Measurements from ENCODE around the gene ALG8. TPM values are rescaled to one million over a fixed set of nuclear protein-coding genes. Genes with fewer than 3 reads are reported as not detected.

Gene ALG8
- total and polyA plus RNA-seq, 2 of the 8 experiments (the other 6 are each of a cell fraction or from before 2014, with no cell fraction given) = 66.7 to 84.3 TPM

DNA sequence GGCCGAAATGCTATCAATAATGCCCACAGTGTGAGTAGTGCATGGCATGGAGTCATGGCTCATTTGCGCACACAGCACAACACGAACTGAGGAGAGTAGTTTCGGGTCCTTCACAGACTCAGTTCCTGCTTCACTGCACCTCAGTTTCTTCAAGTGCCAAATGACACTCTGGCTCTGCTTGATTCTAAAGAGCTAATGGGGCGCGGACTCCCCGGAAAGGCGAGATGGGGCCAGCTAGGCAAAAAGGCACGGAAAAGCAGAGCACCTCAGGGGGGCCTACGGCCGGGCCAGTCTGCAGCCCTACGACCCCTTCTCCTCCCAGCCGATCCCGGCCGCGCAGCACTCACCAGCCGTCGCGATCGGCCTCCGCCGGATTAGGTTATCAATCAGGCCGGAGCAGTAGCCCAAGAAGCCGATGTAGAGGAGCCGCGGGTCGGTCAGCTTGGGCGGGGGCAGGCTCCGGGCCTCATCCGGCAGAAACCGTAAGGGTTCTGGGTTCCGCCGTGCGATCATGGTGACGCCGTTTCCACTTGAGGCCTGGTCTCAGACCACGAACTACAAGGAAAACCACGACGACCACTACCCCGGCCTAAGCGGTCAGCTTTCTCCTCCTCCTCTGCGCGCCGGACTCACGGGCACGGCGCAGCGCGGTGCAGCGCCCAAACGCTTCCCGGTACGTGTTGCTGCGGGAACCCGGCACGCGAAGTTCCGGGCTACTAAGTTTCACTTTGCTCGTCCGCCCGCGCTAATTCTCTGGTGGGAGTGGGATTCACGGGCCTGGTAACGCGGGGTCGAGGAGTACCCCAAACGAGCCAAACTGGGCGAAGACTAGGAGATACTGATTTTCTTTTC is 60.0 kb downstream of the ALG8 start, which contains the start of gene NDUFC2:
Gene NDUFC2 (minus strand): TSS at position 631 of the 852 bp plus-strand sequence. CDS start 118 bp downstream, at position 513.
- H2AK5ac ChIP-seq (ENCODE audit: low read depth, low read length) = no peak within 1 kb of the TSS; the same call in 1 of the 2 replicates
- peak within 1 kb of the TSS; percentile 54 for H4K5ac ChIP-seq (ENCODE audit: insufficient read length, low read depth, low read length)
- H3K23ac ChIP-seq (ENCODE audit: insufficient read length) = no peak within 1 kb of the TSS
- H3K27me3 ChIP-seq (replicated peaks in 1 of 4; ENCODE audit: control insufficient read depth in 3 of 4, extremely low read depth in 1 of 4, insufficient read depth in 3 of 4, low read length in 3 of 4) = no peaks in the 10 kb centered on the region
- ChIA-PET POLR2A (ENCODE audit: partially characterized antibody) (interaction anchor here (0.7 to 3.6 kb wide), 17 partner anchors 9 to 92 kb away, joined by 3 to 18 read pairs (median 4); partner anchors contain the start of gene ALG8), CTCF (ENCODE audit: partially characterized antibody) (interaction anchor here (0.7 to 2.1 kb wide), 5 partner anchors 10 to 53 kb away, joined by 3 to 5 read pairs (median 3); no protein-coding TSS in a partner anchor)
- 2% methylated on average over 62 of the region's 68 CpGs; no CpG with 5 or more reads in 1 of the 2 experiments for WGBS, 2 experiments (ENCODE audit: extremely low coverage in 1 of 2, insufficient coverage in 1 of 2, insufficient read length in 1 of 2, insufficient replicate concordance in 2 of 2, low coverage in 1 of 2, low lambda C conversion rate in 2 of 2, missing lambda C conversion rate in 1 of 2)
- peak within 1 kb of the TSS; percentile 70 to 99 for H3K4me2 ChIP-seq (ENCODE audit: insufficient read depth in 1 of 2, low read depth in 2 of 2, low read length in 2 of 2)
- H2BK120ac ChIP-seq (replicated peaks; ENCODE audit: low read depth, low read length) = peak within 1 kb of the TSS; percentile 61
- H3K14ac ChIP-seq (ENCODE audit: insufficient read length) = no peak within 1 kb of the TSS
- H3K27ac ChIP-seq (ENCODE audit: low read depth, low read length) = peak within 1 kb of the TSS; percentile 82
- H4K20me1 ChIP-seq (replicated peaks in 1 of 2; ENCODE audit: control insufficient read depth in 1 of 2, insufficient read depth in 2 of 2, low read length in 2 of 2) = peaks cover 3 to 11% of the 10 kb centered on the region in 2 experiments
- no peaks in the 10 kb centered on the region for H3K9me3 ChIP-seq (ENCODE audit: insufficient read depth in 2 of 2, low read depth in 1 of 2, low read length in 1 of 2)
- H3K9ac ChIP-seq (replicated peaks in 1 of 4; ENCODE audit: extremely low read depth in 1 of 4, low read depth in 3 of 4, low read length in 3 of 4) = peak within 1 kb of the TSS; percentile 70 to 91 (median 86)
- peaks cover 23% of the 10 kb centered on the region for H3K79me1 ChIP-seq (ENCODE audit: low read depth, low read length)
- H3K79me2 ChIP-seq (ENCODE audit: control insufficient read depth in 1 of 2, insufficient read depth in 2 of 2, low read length in 2 of 2) = peaks cover 20 to 47% of the 10 kb centered on the region in 2 experiments
- 0 out of 2 replicates have a peak within 1 kb of the TSS, but pooled peaks have one; percentile 16 for H2BK15ac ChIP-seq (ENCODE audit: low read length)
- peak within 1 kb of the TSS; percentile 84 to 96 (median 92) for H3K4me3 ChIP-seq (ENCODE audit: extremely low read depth in 1 of 4, insufficient read depth in 2 of 4, low read depth in 3 of 4, low read length in 4 of 4)
- peak within 1 kb of the TSS; percentile 97 for H3K18ac ChIP-seq (ENCODE audit: extremely low read depth, low read length)
- peak within 1 kb of the TSS; percentile 75 for H2AFZ ChIP-seq (ENCODE audit: low read length)
- DNase-seq (ENCODE audit: low read depth in 1 of 2, low spot score in 2 of 2) = peak; percentile 27 to 83
- H3K4me1 ChIP-seq (replicated peaks in 1 of 4; ENCODE audit: control insufficient read depth in 3 of 4, insufficient read depth in 4 of 4, low read length in 3 of 4) = peaks cover 0 to 9% (median 3%) of the 10 kb centered on the region in 4 experiments; a peak in 2 of 7 replicates
- H4K91ac ChIP-seq (replicated peaks; ENCODE audit: insufficient read length, low read length) = peak within 1 kb of the TSS; percentile 47
- H3K4ac ChIP-seq (replicated peaks; ENCODE audit: insufficient read length, low read depth, low read length) = peak within 1 kb of the TSS; percentile 8
- H4K8ac ChIP-seq (ENCODE audit: extremely low read depth, insufficient read depth, low read length) = peak within 1 kb of the TSS; percentile 92
- peaks cover 5% of the 10 kb centered on the region; the same call in 1 of the 2 replicates for H3K23me2 ChIP-seq (ENCODE audit: low read depth, low read length)
- no peak for FAIRE-seq
- no peak within 1 kb of the TSS for H2BK20ac ChIP-seq (ENCODE audit: low read length)
- peak within 1 kb of the TSS; percentile 87 for H3K56ac ChIP-seq (replicated peaks; ENCODE audit: insufficient read length, low read depth, low read length)
- peak within 1 kb of the TSS; percentile 11 for H2BK5ac ChIP-seq (ENCODE audit: low read depth, low read length)
- H3K36me3 ChIP-seq (ENCODE audit: control insufficient read depth in 2 of 4, insufficient read depth in 4 of 4, low read length in 3 of 4) = peaks cover 0 to 2% (median 0%) of the 10 kb centered on the region in 4 experiments; a peak in 3 of 8 replicates
- H2BK12ac ChIP-seq (ENCODE audit: low read depth, low read length) = no peak within 1 kb of the TSS
- TF ChIP-seq GTF2F1 (IDR thresholded peaks at IDR 0.05; ENCODE audit: borderline replicate concordance, low read depth, low read length) = no peak
- peak; percentile 99 for TF ChIP-seq TAF1 (IDR thresholded peaks at IDR 0.05; ENCODE audit: low read depth, low read length)
- TF ChIP-seq POLR2AphosphoS5 (IDR thresholded peaks at IDR 0.05; ENCODE audit: low read depth, low read length) = peak; percentile 97
- peak; percentile 91 to 94; a peak in 3 of 4 replicates for TF ChIP-seq HDAC2 (IDR thresholded peaks at IDR 0.05; ENCODE audit: borderline replicate concordance in 1 of 2, low read depth in 2 of 2, low read length in 2 of 2)
- TF ChIP-seq SP2 (IDR thresholded peaks at IDR 0.05; ENCODE audit: low read length) = no peak
- TF ChIP-seq POU5F1 (IDR thresholded peaks at IDR 0.05; ENCODE audit: low read depth, low read length) = no peak
- TF ChIP-seq RBBP5 (IDR thresholded peaks at IDR 0.05; ENCODE audit: borderline replicate concordance, low read depth, low read length) = peak; percentile 97; the same call in 1 of the 2 replicates
- peak; percentile 91 for TF ChIP-seq TAF7 (optimal IDR thresholded peaks at IDR 0.05; ENCODE audit: borderline replicate concordance, low read depth, low read length)
- TF ChIP-seq, protein P1, sequence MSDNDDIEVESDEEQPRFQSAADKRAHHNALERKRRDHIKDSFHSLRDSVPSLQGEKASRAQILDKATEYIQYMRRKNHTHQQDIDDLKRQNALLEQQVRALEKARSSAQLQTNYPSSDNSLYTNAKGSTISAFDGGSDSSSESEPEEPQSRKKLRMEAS (IDR thresholded peaks at IDR 0.05) = peak; percentile 83; the same call in 1 of the 2 replicates
- TF ChIP-seq SP1 (IDR thresholded peaks at IDR 0.05; ENCODE audit: low read depth, low read length) = peak; percentile 51
